HG02798 (cell line): Measurements from ENCODE around the gene PRR35.

Source experiments
- ATAC-seq: cut with Tn5 transposase; IDR thresholded peaks from one replicate; pipeline ENCODE4 v1.9.1; 2021; ENCODE audit warnings: mild to moderate bottlenecking; ENCODE audit not compliant: unreplicated experiment, poor library complexity

The PRR35 gene

GRCh38 chr16:546909-547770, 13.1 kb upstream of the PRR35 start:
- no peak for ATAC-seq

- ATAC-seq, result no peak
These were observed 11.6 kb upstream of the PRR35 start for GRCh38 chr16:548586-548985.

- no peak for ATAC-seq
These were observed 10.5 kb upstream of the PRR35 start for GRCh38 chr16:549544-550263.

GRCh38 chr16:551210-551609, 9.0 kb upstream of the PRR35 start:
- no peak for ATAC-seq

GRCh38 chr16:552171-552570, 8.0 kb upstream of the PRR35 start:
- no peak for ATAC-seq

GRCh38 chr16:553601-554296, 6.4 kb upstream of the PRR35 start:
- no peak for ATAC-seq

- no peak for ATAC-seq
These were observed 5.9 kb upstream of the PRR35 start for GRCh38 chr16:554297-554621.

GRCh38 chr16:554640-555365, 5.4 kb upstream of the PRR35 start:
- no peak for ATAC-seq

GRCh38 chr16:555528-556473, 4.4 kb upstream of the PRR35 start:
- no peak for ATAC-seq

GRCh38 chr16:556474-557173, 3.6 kb upstream of the PRR35 start:
- ATAC-seq, result no peak

GRCh38 chr16:557463-558297, 2.5 kb upstream of the PRR35 start:
- ATAC-seq, result no peak

GRCh38 chr16:558298-559020, 1.7 kb upstream of the PRR35 start:
- no peak for ATAC-seq

GRCh38 chr16:559021-559380, 1.2 kb upstream of the PRR35 start:
- ATAC-seq, result no peak

- no peak for ATAC-seq
These were observed 587 bp upstream of the PRR35 start for GRCh38 chr16:559411-560203.

- no peak for ATAC-seq
These were observed 663 bp downstream of the PRR35 start for GRCh38 chr16:560701-561412.

GRCh38 chr16:561413-561794, 1.2 kb downstream of the PRR35 start:
- no peak for ATAC-seq
